ENCODE data around the gene CHSY1. TPM values are rescaled to one million over a fixed set of nuclear protein-coding genes. Genes with fewer than 3 reads are reported as not detected.

The CHSY1 gene
- total RNA-seq, 1 donor from 2014 or later, result 27.6 TPM

DNA sequence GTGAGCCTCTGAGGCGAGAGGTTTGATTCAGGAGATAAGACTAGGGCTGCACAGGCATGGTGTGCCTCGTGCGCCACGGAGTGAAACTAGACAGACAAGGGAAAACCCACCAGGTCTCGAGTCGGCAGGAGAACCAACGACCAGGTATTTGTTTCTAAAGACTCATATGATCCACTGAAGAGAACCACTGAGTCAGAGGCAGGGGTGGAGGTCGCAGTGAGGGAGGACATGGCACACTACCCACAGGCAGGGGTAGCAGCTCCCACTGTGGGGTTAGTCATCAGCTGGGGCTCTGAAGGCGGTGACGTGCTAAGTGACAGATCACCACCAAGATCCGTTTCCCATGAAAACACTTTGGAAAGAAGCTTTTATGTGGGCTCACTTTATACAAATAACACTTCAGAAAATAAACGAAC lies 45.7 kb downstream of the CHSY1 start:
- TF ChIP-seq CTCF (IDR thresholded peaks at IDR 0.05; ENCODE audit: unreplicated experiment), result no peak
- Mint-ChIP-seq H3K4me1 (ENCODE audit: unreplicated experiment) (peaks cover 8% of the 10 kb centered on the region), H3K4me3 (ENCODE audit: unreplicated experiment) (no peak overlapping the region)

DNA sequence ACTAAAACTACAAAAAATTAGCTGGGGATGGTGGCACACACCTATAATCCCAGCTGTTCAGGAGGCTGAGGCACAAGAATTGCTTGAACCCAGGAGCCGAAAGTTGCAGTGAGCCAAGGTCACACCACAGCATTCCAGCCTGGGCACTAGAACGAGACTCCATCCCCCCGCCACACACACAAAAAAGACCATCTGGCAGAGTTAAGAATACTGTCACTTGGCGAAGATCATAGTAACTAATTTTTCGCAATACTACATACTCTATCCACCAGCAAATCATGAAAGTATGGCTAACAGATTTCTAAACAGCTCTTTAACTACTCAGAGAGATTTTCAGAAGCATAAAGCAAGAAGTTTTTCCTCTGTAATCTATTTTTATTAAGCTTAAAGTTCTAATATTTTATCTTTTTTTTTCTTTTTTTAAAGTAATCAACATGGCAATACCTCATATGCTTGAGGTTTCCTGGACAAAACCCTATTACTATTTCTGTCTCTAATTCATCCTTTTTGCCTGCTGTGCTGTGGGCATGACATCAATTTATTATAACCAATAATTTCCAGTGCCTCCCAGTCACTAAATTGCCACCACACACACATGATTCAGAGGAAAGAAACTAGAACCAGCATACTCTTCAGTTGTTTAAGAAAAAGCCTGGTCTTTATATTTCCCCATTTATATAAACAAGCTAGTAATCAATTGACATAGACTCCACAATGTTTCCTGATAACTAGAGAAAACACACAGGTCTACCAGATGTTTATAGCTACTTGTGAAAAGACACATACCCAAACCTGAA lies 46.9 kb downstream of the CHSY1 start:
- H3K27ac Mint-ChIP-seq (ENCODE audit: unreplicated experiment), result no peak overlapping the region
- no peak overlapping the region for H3K4me3 Mint-ChIP-seq (ENCODE audit: unreplicated experiment)
- no peaks in the 10 kb centered on the region for H3K9me3 Mint-ChIP-seq (ENCODE audit: unreplicated experiment)
- H3K36me3 Mint-ChIP-seq (ENCODE audit: low read depth, unreplicated experiment), result no peaks in the 10 kb centered on the region
- peaks cover 9% of the 10 kb centered on the region for H3K4me1 Mint-ChIP-seq (ENCODE audit: unreplicated experiment)
- TF ChIP-seq CTCF (IDR thresholded peaks at IDR 0.05; ENCODE audit: unreplicated experiment), result no peak
- H3K27me3 Mint-ChIP-seq (ENCODE audit: unreplicated experiment), result peaks cover 8% of the 10 kb centered on the region
- DNase-seq (ENCODE audit: low spot score), result no peak

More for the DNA sequence above, 45.7 kb downstream of the CHSY1 start:
- no peak for DNase-seq (ENCODE audit: low spot score)
- no peaks in the 10 kb centered on the region for H3K9me3 Mint-ChIP-seq (ENCODE audit: unreplicated experiment)
- no peak overlapping the region for H3K27ac Mint-ChIP-seq (ENCODE audit: unreplicated experiment)
- no peaks in the 10 kb centered on the region for H3K36me3 Mint-ChIP-seq (ENCODE audit: low read depth, unreplicated experiment)
- peaks cover 4% of the 10 kb centered on the region for H3K27me3 Mint-ChIP-seq (ENCODE audit: unreplicated experiment)

DNA sequence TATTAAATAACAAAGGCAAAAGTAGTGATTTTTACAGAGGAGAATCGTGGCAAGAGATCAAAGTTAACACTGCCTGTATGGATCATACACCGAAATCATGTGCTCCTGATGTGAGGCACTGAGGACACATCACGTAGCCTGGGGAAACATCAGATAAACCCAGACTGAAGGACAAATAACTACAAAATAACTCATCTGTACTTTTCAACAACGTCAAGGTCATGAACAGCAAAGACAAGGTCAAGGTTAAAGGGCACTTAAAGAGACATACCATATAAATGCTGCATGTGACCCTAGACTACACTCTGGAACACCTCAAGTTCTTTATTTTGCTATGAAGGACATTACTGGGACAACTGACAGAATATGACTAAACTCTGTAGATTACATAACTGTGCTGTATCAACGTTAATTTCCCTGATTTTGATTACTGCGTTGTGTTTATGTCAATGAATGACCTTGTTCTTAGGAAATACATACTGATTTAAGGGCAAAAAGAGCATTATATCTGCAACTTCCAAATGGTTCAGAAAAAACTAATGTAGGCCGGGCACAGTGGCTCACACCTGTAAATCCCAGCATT lies 48.1 kb downstream of the CHSY1 start:
- TF ChIP-seq CTCF (IDR thresholded peaks at IDR 0.05; ENCODE audit: unreplicated experiment), result no peak
- no peaks in the 10 kb centered on the region for H3K9me3 Mint-ChIP-seq (ENCODE audit: unreplicated experiment)
- H3K36me3 Mint-ChIP-seq (ENCODE audit: low read depth, unreplicated experiment), result no peaks in the 10 kb centered on the region
- H3K27me3 Mint-ChIP-seq (ENCODE audit: unreplicated experiment), result peaks cover 11% of the 10 kb centered on the region
- H3K4me1 Mint-ChIP-seq (ENCODE audit: unreplicated experiment), result peaks cover 9% of the 10 kb centered on the region
- DNase-seq (ENCODE audit: low spot score), result no peak
- no peak overlapping the region for H3K4me3 Mint-ChIP-seq (ENCODE audit: unreplicated experiment)
- no peak overlapping the region for H3K27ac Mint-ChIP-seq (ENCODE audit: unreplicated experiment)

GRCh38 chr15:101203029-101203573 lies 48.7 kb downstream of the CHSY1 start:
- peaks cover 11% of the 10 kb centered on the region for H3K27me3 Mint-ChIP-seq (ENCODE audit: unreplicated experiment)
- H3K36me3 Mint-ChIP-seq (ENCODE audit: low read depth, unreplicated experiment), result no peaks in the 10 kb centered on the region
- H3K27ac Mint-ChIP-seq (ENCODE audit: unreplicated experiment), result no peak overlapping the region
- no peak for TF ChIP-seq CTCF (IDR thresholded peaks at IDR 0.05; ENCODE audit: unreplicated experiment)
- DNase-seq (ENCODE audit: low spot score), result no peak
- no peak overlapping the region for H3K4me3 Mint-ChIP-seq (ENCODE audit: unreplicated experiment)
- peaks cover 9% of the 10 kb centered on the region for H3K4me1 Mint-ChIP-seq (ENCODE audit: unreplicated experiment)
- H3K9me3 Mint-ChIP-seq (ENCODE audit: unreplicated experiment), result no peaks in the 10 kb centered on the region
